K562 treated with DMSO at 1 percent for 4 hours (cell line): ENCODE measurements around the gene C16orf96. TPM values are rescaled to one million over a fixed set of nuclear protein-coding genes. Genes with fewer than 3 reads are reported as not detected.

Source experiments
- total RNA-seq: library from RNA; unstranded; fragments of 300-600 nt; gene quantifications from 2 replicates; pipeline ENCODE4 v1.2.3, GENCODE V29; 2022; ENCODE audit not compliant: insufficient read depth

The C16orf96 gene
- not detected in 2 replicates for total RNA-seq

GRCh38 chr16:4556112-4556511 is at the start of gene C16orf96:
Gene C16orf96 (plus strand): TSS chr16:4556340. CDS start chr16:4556490, 150 bp downstream.

GRCh38 chr16:4538350-4539235 is 17.5 kb upstream of the C16orf96 start, which contains the start of gene CDIP1:
Gene CDIP1 (minus strand): TSS chr16:4538773. CDS start chr16:4514130, 24,643 bp downstream.

GRCh38 chr16:4614571-4615383 is 58.6 kb downstream of the C16orf96 start, which contains the start of gene UBALD1:
Gene UBALD1 (minus strand): TSS chr16:4614888. CDS start chr16:4614797, 91 bp downstream.

DNA sequence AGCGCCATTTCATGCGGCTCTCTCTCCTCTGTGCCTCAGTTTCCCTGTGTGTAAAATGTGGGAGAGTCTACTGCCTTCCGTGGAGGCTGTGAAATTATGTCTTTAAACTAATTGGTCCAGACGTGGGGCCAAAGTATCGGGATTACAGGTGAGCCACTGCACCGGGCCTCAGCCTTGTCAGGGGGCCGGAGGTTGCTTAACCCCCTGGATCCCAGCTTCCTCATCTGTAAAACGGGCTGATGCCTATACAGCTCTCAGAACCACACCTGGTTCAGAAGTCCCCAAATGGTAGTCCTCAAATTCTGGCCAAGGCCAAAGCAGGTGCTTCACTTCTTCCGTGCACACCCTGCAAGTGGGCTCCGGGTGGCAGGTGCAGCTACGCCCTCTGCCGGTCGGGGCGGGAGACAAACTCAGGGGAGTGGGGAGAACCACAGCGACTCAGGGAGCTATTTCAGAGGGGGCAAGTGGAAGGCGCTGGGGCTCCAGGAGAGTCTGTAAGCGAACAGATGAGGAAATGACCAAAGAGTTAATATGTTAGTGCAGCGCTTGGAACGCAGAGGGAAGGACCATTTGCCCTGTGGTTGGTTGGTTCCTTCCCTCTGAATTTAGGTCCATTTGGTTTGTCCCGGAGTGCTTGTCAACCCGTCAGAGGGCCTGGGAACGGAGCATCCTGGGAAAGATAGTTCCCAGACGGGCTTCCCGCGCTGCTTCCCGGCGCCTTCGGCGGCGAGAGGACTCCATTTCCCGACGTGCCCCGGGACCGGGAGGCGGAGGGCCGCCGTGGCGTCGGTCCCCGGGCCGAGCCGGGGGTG is 68.1 kb downstream of the C16orf96 start, which contains the start of gene MGRN1:
MGRN1 (plus strand) TSS at position 812 of the 812 bp plus-strand sequence. CDS start 135 bp downstream, outside the sequence.

Other genes with a start within 250 kb of the C16orf96 start
- gene GLIS2, start 240.3 kb upstream of the C16orf96 start, total RNA-seq: 11.9 and 15.1 TPM in 2 replicates
- 106 and 116 TPM in 2 replicates for gene PAM16, start 205.0 kb upstream of the C16orf96 start, total RNA-seq
- 22.7 and 27.5 TPM in 2 replicates for gene VASN, start 184.5 kb upstream of the C16orf96 start, total RNA-seq
- gene CORO7, start 139.7 kb upstream of the C16orf96 start, total RNA-seq: 72.5 and 75.1 TPM in 2 replicates
- gene DNAJA3, start 130.5 kb upstream of the C16orf96 start, total RNA-seq: 55.1 and 63.4 TPM in 2 replicates
- gene NMRAL1, start 81.7 kb upstream of the C16orf96 start, total RNA-seq: 61.3 and 68.3 TPM in 2 replicates
- 53.2 and 64.3 TPM in 2 replicates for gene HMOX2, start 79.9 kb upstream of the C16orf96 start, total RNA-seq
- 1.5 TPM in 1 of 2 replicates, not detected in the other for gene CDIP1, start 17.6 kb upstream of the C16orf96 start, total RNA-seq
- 38.6 and 59.4 TPM in 2 replicates for gene UBALD1, start 58.5 kb downstream of the C16orf96 start, total RNA-seq
- 32.3 and 32.7 TPM in 2 replicates for gene MGRN1, start 68.5 kb downstream of the C16orf96 start, total RNA-seq
- 33.0 and 34.5 TPM in 2 replicates for gene NUDT16L1, start 137.2 kb downstream of the C16orf96 start, total RNA-seq
- 9.8 and 11.0 TPM in 2 replicates for gene ANKS3, start 177.9 kb downstream of the C16orf96 start, total RNA-seq
- gene DNAAF8, start 178.2 kb downstream of the C16orf96 start, total RNA-seq: not detected in 2 replicates
- gene ZNF500, start 210.8 kb downstream of the C16orf96 start, total RNA-seq: 5.0 and 7.2 TPM in 2 replicates
- gene SEPTIN12, start 232.0 kb downstream of the C16orf96 start, total RNA-seq: not detected in 2 replicates
- gene SMIM22, start 239.0 kb downstream of the C16orf96 start, total RNA-seq: not detected in 2 replicates
- gene ROGDI, start 246.3 kb downstream of the C16orf96 start, total RNA-seq: 21.6 and 22.9 TPM in 2 replicates